Cardiac muscle cell (in vitro differentiated cells and primary cell): ENCODE data around the gene ZSCAN20. TPM values are rescaled to one million over a fixed set of nuclear protein-coding genes. Genes with fewer than 3 reads are reported as not detected.

Source experiments
- DNase-seq, 2 donors: peaks; one replicate each; pipeline versions ENCODE4 v3.0.0 to v3.0.0-alpha.2; 2010 to 2017; ENCODE audit warnings: low read depth in 1 of 2, low spot score in 1 of 2
- H3K27ac ChIP-seq: fragments of 200-600 bp; sonication (generic); 2 replicates; pipeline ENCODE4 v1.5.1; 2016
- H3K27me3 ChIP-seq: fragments of 200-600 bp; sonication (generic); 2 replicates; pipeline ENCODE4 v1.6.0; 2016; ENCODE audit warnings: control low read depth
- H3K36me3 ChIP-seq: fragments of 200-600 bp; sonication (generic); 2 replicates; pipeline ENCODE4 v1.5.1; 2016; ENCODE audit warnings: control low read depth
- H3K4me1 ChIP-seq: fragments of 200-600 bp; sonication (generic); 2 replicates; pipeline ENCODE4 v1.8.1; 2017; ENCODE audit warnings: low read depth, mild to moderate bottlenecking, mixed run types
- H3K4me3 ChIP-seq: fragments of 200-600 bp; sonication (generic); 2 replicates; pipeline ENCODE4 v1.5.1; 2016; ENCODE audit warnings: mild to moderate bottlenecking
- H3K9me3 ChIP-seq: fragments of 200-600 bp; sonication (generic); 2 replicates; pipeline ENCODE4 v1.5.1; 2017; ENCODE audit warnings: low read depth, mild to moderate bottlenecking, control low read depth
- polyA plus RNA-seq: library from polyadenylated mRNA; unstranded; fragments of >200 nt; fragmentation: Nextera tagmentation; extraction: Ambion mirVana; gene quantifications from 2 replicates; pipeline ENCODE4 v1.2.1, GENCODE V29; 2016
- total RNA-seq: library from RNA; depleted of rRNA; stranded (reverse); fragments of >200 nt; gene quantifications from 2 replicates; pipeline ENCODE4 v1.2.3, GENCODE V29; 2016
- TF ChIP-seq, protein P1 (sequence below): IDR thresholded peaks from 2 replicates; pipeline ENCODE4 v1.5.1; 2012; ENCODE audit warnings: low read depth, mild to moderate bottlenecking, low read length

ZSCAN20 gene
- total and polyA plus RNA-seq, 2 experiments from 2014 or later = 1.4 to 7.2 TPM

DNA sequence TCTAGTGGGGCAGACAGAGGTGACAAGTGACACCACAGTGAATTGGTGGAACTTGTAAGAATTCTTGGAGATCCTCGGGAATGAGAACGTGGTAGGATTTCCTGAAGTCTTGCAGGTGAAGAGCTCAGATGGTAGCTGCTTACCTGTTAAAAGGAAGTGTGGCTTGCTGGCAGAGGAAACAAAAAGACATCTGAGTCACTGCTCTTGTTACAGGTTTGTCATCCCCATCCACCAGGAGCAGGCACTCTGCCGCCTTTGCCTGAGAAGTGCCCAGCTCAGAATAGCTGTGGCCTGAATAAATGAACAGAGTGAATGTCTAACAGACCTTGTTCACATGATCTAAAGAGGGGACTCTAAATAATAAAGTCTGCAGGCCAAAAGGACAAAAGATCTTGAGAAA lies 12.3 kb upstream of the ZSCAN20 start:
- Histone ChIP-seq H3K9me3 (no peaks in the 10 kb centered on the region), H3K36me3 (no peaks in the 10 kb centered on the region), H3K27ac (no peak overlapping the region), H3K4me3 (no peak overlapping the region), H3K4me1 (peaks cover 7% of the 10 kb centered on the region), H3K27me3 (no peaks in the 10 kb centered on the region)
- DNase-seq = no peak
- TF ChIP-seq, protein P1, sequence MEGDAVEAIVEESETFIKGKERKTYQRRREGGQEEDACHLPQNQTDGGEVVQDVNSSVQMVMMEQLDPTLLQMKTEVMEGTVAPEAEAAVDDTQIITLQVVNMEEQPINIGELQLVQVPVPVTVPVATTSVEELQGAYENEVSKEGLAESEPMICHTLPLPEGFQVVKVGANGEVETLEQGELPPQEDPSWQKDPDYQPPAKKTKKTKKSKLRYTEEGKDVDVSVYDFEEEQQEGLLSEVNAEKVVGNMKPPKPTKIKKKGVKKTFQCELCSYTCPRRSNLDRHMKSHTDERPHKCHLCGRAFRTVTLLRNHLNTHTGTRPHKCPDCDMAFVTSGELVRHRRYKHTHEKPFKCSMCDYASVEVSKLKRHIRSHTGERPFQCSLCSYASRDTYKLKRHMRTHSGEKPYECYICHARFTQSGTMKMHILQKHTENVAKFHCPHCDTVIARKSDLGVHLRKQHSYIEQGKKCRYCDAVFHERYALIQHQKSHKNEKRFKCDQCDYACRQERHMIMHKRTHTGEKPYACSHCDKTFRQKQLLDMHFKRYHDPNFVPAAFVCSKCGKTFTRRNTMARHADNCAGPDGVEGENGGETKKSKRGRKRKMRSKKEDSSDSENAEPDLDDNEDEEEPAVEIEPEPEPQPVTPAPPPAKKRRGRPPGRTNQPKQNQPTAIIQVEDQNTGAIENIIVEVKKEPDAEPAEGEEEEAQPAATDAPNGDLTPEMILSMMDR = no peak

DNA sequence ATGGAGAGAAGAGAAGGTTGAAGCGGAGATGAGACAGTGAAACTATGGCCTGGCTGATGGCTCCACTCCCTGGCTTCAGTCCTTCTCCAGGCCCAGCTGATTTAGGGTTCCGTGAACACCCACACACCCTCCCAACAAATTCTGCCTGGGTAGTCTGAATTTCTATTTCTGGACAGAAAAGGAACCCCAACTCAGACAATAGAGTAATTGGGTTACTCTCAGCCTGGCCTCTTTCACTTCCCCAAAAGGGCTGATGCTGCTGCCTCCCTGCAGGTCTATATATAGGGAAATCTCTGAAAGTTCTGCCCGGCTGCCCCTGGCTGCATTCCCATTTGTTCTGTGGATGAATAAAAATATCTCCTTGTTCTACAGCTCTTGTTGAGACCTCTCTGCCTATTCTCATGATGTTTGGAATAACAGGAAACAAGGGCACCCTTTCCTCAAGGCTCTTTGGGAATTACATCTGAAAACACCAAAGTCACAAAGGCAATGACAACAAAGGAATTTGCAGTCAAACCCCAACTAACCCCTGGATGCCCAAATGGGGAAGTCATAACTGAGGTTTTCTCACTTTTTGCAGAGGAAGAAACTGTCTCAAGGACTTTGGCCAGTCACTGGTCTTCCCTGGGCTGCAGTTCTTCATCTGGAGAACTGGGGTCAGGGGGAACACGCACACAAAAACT lies 11.4 kb upstream of the ZSCAN20 start:
- DNase-seq = no peak
- Histone ChIP-seq H3K27me3 (no peaks in the 10 kb centered on the region), H3K4me3 (no peak overlapping the region), H3K9me3 (no peaks in the 10 kb centered on the region), H3K36me3 (no peaks in the 10 kb centered on the region), H3K27ac (no peak overlapping the region), H3K4me1 (peaks cover 7% of the 10 kb centered on the region)
- TF ChIP-seq, protein P1 = no peak

DNA sequence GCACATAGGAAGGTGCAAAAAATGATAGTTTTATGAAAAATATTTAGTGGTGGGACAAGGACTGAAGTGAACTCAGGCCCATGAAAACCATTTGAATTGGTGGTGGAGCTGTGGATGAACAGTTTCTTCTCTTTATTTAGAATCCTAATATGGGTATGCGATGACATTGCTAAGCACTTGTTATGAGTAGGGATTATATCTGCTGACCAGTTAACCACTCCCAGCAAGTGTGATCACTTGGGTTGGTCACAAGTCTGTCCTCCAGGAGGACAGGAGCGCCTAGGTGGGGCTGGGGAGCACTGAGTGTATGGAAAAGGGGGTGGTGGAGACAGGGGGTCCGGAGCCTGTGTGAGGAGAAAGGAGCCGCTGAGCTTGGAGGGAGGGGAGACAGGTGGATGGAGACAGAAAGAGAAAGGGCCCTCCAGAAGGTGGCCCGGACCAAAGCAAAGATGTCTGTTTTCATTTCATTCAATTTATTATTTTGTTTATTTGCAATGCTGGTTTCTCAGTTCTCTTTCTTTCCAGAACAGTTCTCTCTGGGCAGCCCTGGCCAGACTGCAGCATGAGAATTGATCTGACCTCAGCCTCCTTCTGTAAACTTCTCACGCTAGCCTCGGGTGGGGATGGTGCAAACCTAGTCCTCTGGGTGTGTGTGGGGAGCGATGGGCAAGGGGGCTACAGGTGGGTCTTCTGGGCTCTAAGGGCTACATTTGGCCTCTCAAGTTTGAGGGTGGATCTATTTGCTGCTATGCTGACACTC lies 9.9 kb upstream of the ZSCAN20 start:
- TF ChIP-seq, protein P1 = no peak
- DNase-seq = no peak
- Histone ChIP-seq H3K27ac (no peak overlapping the region), H3K36me3 (no peaks in the 10 kb centered on the region), H3K4me3 (no peak overlapping the region), H3K9me3 (no peaks in the 10 kb centered on the region), H3K4me1 (peaks cover 7% of the 10 kb centered on the region), H3K27me3 (no peaks in the 10 kb centered on the region)

DNA sequence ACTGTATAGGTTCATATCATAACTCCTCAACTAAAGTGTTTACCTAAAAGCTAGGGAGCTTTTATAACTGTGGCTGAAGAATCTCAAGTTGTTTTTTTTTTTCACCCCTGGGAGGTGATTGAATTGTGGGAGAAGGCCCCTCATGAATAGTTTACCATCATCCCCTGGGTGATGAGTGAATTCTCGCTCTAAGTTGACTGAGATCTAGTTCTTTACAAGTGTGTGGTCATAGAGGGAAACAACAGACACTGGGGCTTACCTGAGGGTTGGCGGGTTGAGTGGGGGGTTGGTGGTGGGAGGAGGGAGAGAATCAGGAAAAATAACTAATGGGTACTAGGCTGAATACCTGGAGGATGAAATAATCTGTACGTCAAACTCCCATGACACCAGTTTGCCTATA lies 7.9 kb upstream of the ZSCAN20 start:
- H3K4me1 ChIP-seq = peaks cover 7% of the 10 kb centered on the region
- DNase-seq = no peak
- no peaks in the 10 kb centered on the region for H3K27me3 ChIP-seq
- H3K36me3 ChIP-seq = no peaks in the 10 kb centered on the region
- H3K27ac ChIP-seq = no peak overlapping the region
- H3K4me3 ChIP-seq = no peak overlapping the region
- no peaks in the 10 kb centered on the region for H3K9me3 ChIP-seq
- TF ChIP-seq, protein P1 = no peak

DNA sequence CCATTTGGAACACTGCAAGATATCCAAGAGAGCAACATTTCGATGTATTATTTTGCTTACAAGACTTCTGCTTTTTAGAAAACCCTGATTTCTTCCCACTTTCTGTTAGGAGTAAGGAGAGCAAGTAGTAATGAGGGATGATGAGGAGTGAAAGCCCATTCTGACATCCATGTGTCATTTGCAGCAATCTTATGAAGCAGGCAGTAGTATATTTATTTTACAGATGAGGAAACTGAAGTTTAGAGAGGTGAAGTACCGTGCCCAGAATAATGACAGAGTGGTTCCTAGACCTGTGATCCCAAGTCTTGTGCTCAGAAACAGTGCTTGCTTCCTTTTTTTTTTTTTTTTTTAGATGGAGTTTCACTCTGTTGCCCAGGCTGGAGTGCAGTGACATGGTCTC lies 7.1 kb upstream of the ZSCAN20 start:
- peaks cover 7% of the 10 kb centered on the region for H3K4me1 ChIP-seq
- no peaks in the 10 kb centered on the region for H3K9me3 ChIP-seq
- H3K4me3 ChIP-seq = no peak overlapping the region
- no peaks in the 10 kb centered on the region for H3K36me3 ChIP-seq
- no peaks in the 10 kb centered on the region for H3K27me3 ChIP-seq
- TF ChIP-seq, protein P1 = no peak
- no peak for DNase-seq
- no peak overlapping the region for H3K27ac ChIP-seq
